HEK293 (cell line): ENCODE measurements around the gene ISG20L2.

ENCODE experiments used
- EGR2 ChIP-seq: fragments of 450-650 bp; formaldehyde crosslinking; IDR thresholded peaks from 2 replicates; pipeline ENCODE4 v1.5.1; 2016; ENCODE audit warnings: low read depth, missing biosample characterization, missing genetic modification characterization
- GLIS1 ChIP-seq: fragments of 450-650 bp; formaldehyde crosslinking; IDR thresholded peaks from 2 replicates; pipeline ENCODE4 v1.5.1; 2016; ENCODE audit warnings: missing biosample characterization, missing genetic modification characterization
- HOXA7 ChIP-seq: sonication (generic); formaldehyde crosslinking; IDR thresholded peaks from 2 replicates; pipeline ENCODE4 v1.8.1; 2022; ENCODE audit warnings: missing genetic modification reagents, borderline replicate concordance
- MYNN ChIP-seq: fragments of 450-650 bp; formaldehyde crosslinking; IDR thresholded peaks from 2 replicates; pipeline ENCODE4 v1.5.1; 2016; ENCODE audit warnings: missing biosample characterization, missing genetic modification characterization, borderline replicate concordance
- PBX3 ChIP-seq: sonication (generic); formaldehyde crosslinking; IDR thresholded peaks from 2 replicates; pipeline ENCODE4 v1.8.1; 2022; ENCODE audit warnings: mild to moderate bottlenecking, moderate library complexity, missing genetic modification reagents
- SALL2 ChIP-seq: fragments of 450-650 bp; formaldehyde crosslinking; IDR thresholded peaks from 2 replicates; pipeline ENCODE4 v1.5.0; 2017; ENCODE audit warnings: missing biosample characterization, mild to moderate bottlenecking, missing genetic modification characterization, borderline replicate concordance
- TRIM28 ChIP-seq: IDR thresholded peaks from 2 replicates; pipeline ENCODE4 v1.6.1; 2011; ENCODE audit warnings: low read length, control low read depth, borderline replicate concordance
- ZBTB1 ChIP-seq: fragments of 450-650 bp; formaldehyde crosslinking; IDR thresholded peaks from 2 replicates; pipeline ENCODE4 v1.5.1; 2016; ENCODE audit warnings: missing biosample characterization, missing genetic modification characterization
- ZEB2 ChIP-seq: fragments of 450-650 bp; formaldehyde crosslinking; IDR thresholded peaks from 2 replicates; pipeline ENCODE4 v1.5.1; 2016; ENCODE audit warnings: missing biosample characterization, missing genetic modification characterization
- ZIC2 ChIP-seq: fragments of 450-650 bp; formaldehyde crosslinking; IDR thresholded peaks from 2 replicates; pipeline ENCODE4 v1.5.1; 2016; ENCODE audit warnings: missing biosample characterization, missing genetic modification characterization
- ZNF112 ChIP-seq: fragments of 450-650 bp; formaldehyde crosslinking; IDR thresholded peaks from 2 replicates; pipeline ENCODE4 v1.5.0; 2017; ENCODE audit warnings: missing biosample characterization, missing genetic modification characterization
- ZNF148 ChIP-seq: fragments of 450-650 bp; formaldehyde crosslinking; IDR thresholded peaks from 2 replicates; pipeline ENCODE4 v1.5.0; 2017; ENCODE audit warnings: missing biosample characterization, missing genetic modification characterization, borderline replicate concordance
- ZNF16 ChIP-seq: fragments of 450-650 bp; formaldehyde crosslinking; IDR thresholded peaks from 2 replicates; pipeline ENCODE4 v1.5.1; 2016; ENCODE audit warnings: low read depth, missing biosample characterization, missing genetic modification characterization
- ZNF239 ChIP-seq: fragments of 450-650 bp; formaldehyde crosslinking; IDR thresholded peaks from 2 replicates; pipeline ENCODE4 v1.5.1; 2016; ENCODE audit warnings: missing biosample characterization, missing genetic modification characterization
- ZNF24 ChIP-seq: fragments of 450-650 bp; formaldehyde crosslinking; IDR thresholded peaks from 2 replicates; pipeline ENCODE4 v1.5.1; 2016; ENCODE audit warnings: missing biosample characterization, missing genetic modification characterization
- ZNF426 ChIP-seq: fragments of 450-650 bp; formaldehyde crosslinking; IDR thresholded peaks from 2 replicates; pipeline ENCODE4 v1.5.1; 2017; ENCODE audit warnings: missing biosample characterization, missing genetic modification characterization, mild to moderate bottlenecking, inconsistent platforms, moderate library complexity
- ZNF473 ChIP-seq: fragments of 450-650 bp; formaldehyde crosslinking; IDR thresholded peaks from 2 replicates; pipeline ENCODE4 v1.5.1; 2017; ENCODE audit warnings: missing biosample characterization, missing genetic modification characterization
- ZNF530 ChIP-seq: fragments of 450-650 bp; formaldehyde crosslinking; IDR thresholded peaks from 2 replicates; pipeline ENCODE4 v1.5.1; 2016; ENCODE audit warnings: low read depth, missing biosample characterization, missing genetic modification characterization
- ZNF571 ChIP-seq: fragments of 450-650 bp; formaldehyde crosslinking; IDR thresholded peaks from 2 replicates; pipeline ENCODE4 v1.5.0; 2017; ENCODE audit warnings: missing biosample characterization, missing genetic modification characterization
- ZNF580 ChIP-seq: fragments of 450-650 bp; formaldehyde crosslinking; IDR thresholded peaks from 2 replicates; pipeline ENCODE4 v1.5.1; 2016; ENCODE audit warnings: missing biosample characterization, missing genetic modification characterization
- ZNF664 ChIP-seq: fragments of 450-650 bp; formaldehyde crosslinking; IDR thresholded peaks from 2 replicates; pipeline ENCODE4 v1.5.1; 2016; ENCODE audit warnings: missing biosample characterization, missing genetic modification characterization
- ZNF776 ChIP-seq: fragments of 450-650 bp; formaldehyde crosslinking; IDR thresholded peaks from 2 replicates; pipeline ENCODE4 v1.5.0; 2017; ENCODE audit warnings: missing biosample characterization, missing genetic modification characterization, borderline replicate concordance
- TF ChIP-seq, protein P1 (sequence below): fragments of 450-650 bp; formaldehyde crosslinking; IDR thresholded peaks from 2 replicates; pipeline ENCODE4 v1.5.1; 2016; ENCODE audit warnings: missing biosample characterization, missing genetic modification characterization
- TF ChIP-seq, protein P2 (sequence below): fragments of 450-650 bp; formaldehyde crosslinking; IDR thresholded peaks from 2 replicates; pipeline ENCODE4 v1.5.1; 2016; ENCODE audit warnings: missing biosample characterization, missing genetic modification characterization
- TF ChIP-seq, protein P3 (sequence below): fragments of 450-650 bp; formaldehyde crosslinking; IDR thresholded peaks from 2 replicates; pipeline ENCODE4 v1.5.1; 2017; ENCODE audit warnings: missing biosample characterization, missing genetic modification characterization
- TF ChIP-seq, protein P4 (sequence below): fragments of 450-650 bp; formaldehyde crosslinking; IDR thresholded peaks from 2 replicates; pipeline ENCODE4 v1.5.1; 2016; ENCODE audit warnings: missing biosample characterization, missing genetic modification characterization
- TF ChIP-seq, protein P5 (sequence below): fragments of 450-650 bp; formaldehyde crosslinking; IDR thresholded peaks from 2 replicates; pipeline ENCODE4 v1.5.1; 2016; ENCODE audit warnings: missing biosample characterization, missing genetic modification characterization

The ISG20L2 gene

DNA sequence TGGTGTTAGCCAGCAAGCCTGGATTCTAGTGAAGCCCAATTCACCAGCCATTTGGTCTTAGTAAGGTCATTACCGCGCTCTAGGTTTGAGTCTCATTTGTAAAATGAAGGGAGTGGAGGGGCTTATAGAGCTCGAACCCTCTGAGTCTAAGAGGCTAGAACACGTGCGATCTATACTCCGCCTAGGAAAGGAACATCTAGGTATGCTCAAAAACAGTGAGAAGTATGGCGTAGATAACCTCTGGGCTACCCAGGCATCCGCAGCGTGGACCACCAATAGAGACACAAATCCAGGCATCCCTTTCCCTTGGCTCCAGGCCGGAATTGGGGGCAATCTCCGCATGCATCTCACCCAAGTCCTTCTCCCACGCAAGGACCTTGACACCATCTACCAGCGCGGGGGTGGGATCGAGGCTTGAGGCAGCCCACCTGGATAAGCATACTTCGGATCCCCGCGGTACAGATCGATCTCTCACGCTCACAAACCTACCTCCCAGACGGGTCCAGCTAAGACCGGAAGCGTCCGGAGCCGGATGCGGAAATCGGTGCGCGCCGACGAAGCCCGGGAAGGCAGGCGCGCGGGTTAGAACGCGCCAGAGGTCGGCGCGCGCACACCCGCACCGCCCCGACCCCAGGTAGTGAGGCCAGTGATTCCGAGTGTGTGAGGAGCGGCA, 504 bp downstream of the ISG20L2 start, which contains the start of gene METTL25B (continued):
- TF ChIP-seq ZNF148 (tag by site-specific recombination) (no peak), ZNF776 (tag by site-specific recombination) (no peak), ZNF473 (tag by site-specific recombination) (no peak), SALL2 (no peak), ZNF580 (tag by site-specific recombination) (0 out of 2 replicates have a peak, but pooled peaks have one; percentile 10), GLIS1 (tag by site-specific recombination) (peak; percentile 77), ZIC2 (tag by site-specific recombination) (no peak), TRIM28 (no peak), ZNF571 (no peak), ZNF24 (tag by site-specific recombination) (no peak), ZNF112 (tag by site-specific recombination) (no peak), PBX3 (CRISPR knock-in tag) (no peak), ZBTB1 (tag by site-specific recombination) (no peak), ZNF426 (tag by site-specific recombination) (no peak), MYNN (tag by site-specific recombination) (no peak), ZNF664 (no peak), EGR2 (tag by site-specific recombination) (peak; percentile 26; the same call in 1 of the 2 replicates), ZNF530 (tag by site-specific recombination) (no peak), HOXA7 (no peak), ZNF16 (tag by site-specific recombination) (no peak), ZEB2 (tag by site-specific recombination) (peak; percentile 53; the same call in 1 of the 2 replicates), ZNF239 (tag by site-specific recombination) (no peak)
- TF ChIP-seq, protein P1, sequence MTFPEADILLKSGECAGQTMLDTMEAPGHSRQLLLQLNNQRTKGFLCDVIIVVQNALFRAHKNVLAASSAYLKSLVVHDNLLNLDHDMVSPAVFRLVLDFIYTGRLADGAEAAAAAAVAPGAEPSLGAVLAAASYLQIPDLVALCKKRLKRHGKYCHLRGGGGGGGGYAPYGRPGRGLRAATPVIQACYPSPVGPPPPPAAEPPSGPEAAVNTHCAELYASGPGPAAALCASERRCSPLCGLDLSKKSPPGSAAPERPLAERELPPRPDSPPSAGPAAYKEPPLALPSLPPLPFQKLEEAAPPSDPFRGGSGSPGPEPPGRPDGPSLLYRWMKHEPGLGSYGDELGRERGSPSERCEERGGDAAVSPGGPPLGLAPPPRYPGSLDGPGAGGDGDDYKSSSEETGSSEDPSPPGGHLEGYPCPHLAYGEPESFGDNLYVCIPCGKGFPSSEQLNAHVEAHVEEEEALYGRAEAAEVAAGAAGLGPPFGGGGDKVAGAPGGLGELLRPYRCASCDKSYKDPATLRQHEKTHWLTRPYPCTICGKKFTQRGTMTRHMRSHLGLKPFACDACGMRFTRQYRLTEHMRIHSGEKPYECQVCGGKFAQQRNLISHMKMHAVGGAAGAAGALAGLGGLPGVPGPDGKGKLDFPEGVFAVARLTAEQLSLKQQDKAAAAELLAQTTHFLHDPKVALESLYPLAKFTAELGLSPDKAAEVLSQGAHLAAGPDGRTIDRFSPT, result no peak
- TF ChIP-seq, protein P2, sequence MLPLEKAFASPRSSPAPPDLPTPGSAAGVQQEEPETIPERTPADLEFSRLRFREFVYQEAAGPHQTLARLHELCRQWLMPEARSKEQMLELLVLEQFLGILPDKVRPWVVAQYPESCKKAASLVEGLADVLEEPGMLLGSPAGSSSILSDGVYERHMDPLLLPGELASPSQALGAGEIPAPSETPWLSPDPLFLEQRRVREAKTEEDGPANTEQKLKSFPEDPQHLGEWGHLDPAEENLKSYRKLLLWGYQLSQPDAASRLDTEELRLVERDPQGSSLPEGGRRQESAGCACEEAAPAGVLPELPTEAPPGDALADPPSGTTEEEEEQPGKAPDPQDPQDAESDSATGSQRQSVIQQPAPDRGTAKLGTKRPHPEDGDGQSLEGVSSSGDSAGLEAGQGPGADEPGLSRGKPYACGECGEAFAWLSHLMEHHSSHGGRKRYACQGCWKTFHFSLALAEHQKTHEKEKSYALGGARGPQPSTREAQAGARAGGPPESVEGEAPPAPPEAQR (tag by site-specific recombination), result no peak
- TF ChIP-seq, protein P3, sequence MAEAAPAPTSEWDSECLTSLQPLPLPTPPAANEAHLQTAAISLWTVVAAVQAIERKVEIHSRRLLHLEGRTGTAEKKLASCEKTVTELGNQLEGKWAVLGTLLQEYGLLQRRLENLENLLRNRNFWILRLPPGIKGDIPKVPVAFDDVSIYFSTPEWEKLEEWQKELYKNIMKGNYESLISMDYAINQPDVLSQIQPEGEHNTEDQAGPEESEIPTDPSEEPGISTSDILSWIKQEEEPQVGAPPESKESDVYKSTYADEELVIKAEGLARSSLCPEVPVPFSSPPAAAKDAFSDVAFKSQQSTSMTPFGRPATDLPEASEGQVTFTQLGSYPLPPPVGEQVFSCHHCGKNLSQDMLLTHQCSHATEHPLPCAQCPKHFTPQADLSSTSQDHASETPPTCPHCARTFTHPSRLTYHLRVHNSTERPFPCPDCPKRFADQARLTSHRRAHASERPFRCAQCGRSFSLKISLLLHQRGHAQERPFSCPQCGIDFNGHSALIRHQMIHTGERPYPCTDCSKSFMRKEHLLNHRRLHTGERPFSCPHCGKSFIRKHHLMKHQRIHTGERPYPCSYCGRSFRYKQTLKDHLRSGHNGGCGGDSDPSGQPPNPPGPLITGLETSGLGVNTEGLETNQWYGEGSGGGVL (tag by site-specific recombination), result peak; percentile 36; the same call in 1 of the 2 replicates
- TF ChIP-seq, protein P4, sequence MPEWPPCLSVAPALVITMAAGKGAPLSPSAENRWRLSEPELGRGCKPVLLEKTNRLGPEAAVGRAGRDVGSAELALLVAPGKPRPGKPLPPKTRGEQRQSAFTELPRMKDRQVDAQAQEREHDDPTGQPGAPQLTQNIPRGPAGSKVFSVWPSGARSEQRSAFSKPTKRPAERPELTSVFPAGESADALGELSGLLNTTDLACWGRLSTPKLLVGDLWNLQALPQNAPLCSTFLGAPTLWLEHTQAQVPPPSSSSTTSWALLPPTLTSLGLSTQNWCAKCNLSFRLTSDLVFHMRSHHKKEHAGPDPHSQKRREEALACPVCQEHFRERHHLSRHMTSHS (tag by site-specific recombination), result no peak
- TF ChIP-seq, protein P5, sequence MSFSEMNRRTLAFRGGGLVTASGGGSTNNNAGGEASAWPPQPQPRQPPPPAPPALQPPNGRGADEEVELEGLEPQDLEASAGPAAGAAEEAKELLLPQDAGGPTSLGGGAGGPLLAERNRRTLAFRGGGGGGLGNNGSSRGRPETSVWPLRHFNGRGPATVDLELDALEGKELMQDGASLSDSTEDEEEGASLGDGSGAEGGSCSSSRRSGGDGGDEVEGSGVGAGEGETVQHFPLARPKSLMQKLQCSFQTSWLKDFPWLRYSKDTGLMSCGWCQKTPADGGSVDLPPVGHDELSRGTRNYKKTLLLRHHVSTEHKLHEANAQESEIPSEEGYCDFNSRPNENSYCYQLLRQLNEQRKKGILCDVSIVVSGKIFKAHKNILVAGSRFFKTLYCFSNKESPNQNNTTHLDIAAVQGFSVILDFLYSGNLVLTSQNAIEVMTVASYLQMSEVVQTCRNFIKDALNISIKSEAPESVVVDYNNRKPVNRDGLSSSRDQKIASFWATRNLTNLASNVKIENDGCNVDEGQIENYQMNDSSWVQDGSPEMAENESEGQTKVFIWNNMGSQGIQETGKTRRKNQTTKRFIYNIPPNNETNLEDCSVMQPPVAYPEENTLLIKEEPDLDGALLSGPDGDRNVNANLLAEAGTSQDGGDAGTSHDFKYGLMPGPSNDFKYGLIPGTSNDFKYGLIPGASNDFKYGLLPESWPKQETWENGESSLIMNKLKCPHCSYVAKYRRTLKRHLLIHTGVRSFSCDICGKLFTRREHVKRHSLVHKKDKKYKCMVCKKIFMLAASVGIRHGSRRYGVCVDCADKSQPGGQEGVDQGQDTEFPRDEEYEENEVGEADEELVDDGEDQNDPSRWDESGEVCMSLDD (tag by site-specific recombination), result no peak
